NOMO-1 treated with DMSO at 0.1 percent for 48 hours (cell line): ENCODE results near the gene PIP4K2B.
"Not testable (repeated sequence)": the region's sequence is repeated elsewhere in the genome, so short reads cannot be mapped to it uniquely, and the experiment has no call there.

Experiments used
- DNase-seq: peaks from one replicate; lab custom pipeline; 2025; ENCODE audit not compliant: unreplicated experiment; lab: John Stamatoyannopoulos, UW

The PIP4K2B gene

DNA sequence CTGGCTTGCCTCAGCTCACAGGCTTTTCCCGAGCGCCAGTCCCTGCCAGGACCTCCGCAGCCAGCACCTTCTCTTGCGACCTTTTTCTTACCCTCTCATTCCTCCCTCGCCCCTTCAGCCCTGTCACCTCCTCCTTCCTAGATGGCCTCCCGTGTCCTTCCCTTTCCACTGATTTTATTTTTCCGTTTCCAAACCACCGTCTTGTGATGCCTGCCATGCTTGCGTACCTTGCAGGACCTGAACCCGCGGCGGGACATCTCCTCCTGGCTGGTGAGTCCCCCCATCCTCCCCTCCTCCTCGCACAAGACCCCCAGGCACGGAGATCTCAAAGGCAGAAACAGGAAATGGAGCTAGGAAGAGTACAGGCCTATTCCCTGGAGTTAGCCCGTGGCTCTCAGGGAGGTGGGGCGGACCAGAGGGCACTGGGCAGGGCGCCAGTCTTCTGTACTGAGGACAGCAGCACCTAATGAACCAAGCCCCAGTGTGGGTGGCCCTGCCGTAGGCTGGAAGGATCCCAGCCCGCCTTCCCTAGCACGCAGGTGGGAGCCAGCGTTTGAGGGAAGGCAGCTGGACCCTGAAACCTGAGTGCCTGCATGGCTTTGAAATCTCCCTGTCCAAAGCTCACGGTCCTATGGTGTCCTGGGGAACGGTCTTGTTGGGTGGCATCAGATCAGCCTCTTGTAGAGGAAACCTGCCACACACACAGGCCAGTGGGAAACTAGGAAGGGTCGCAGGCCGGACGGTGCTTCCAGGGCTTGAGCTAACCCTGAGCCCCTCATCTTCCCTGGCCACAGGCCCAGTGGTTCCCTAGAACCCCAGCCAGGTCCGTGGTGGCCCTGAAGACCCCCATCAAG lies 68.6 kb downstream of the PIP4K2B start:
- DNase-seq = peak; percentile 42

DNA sequence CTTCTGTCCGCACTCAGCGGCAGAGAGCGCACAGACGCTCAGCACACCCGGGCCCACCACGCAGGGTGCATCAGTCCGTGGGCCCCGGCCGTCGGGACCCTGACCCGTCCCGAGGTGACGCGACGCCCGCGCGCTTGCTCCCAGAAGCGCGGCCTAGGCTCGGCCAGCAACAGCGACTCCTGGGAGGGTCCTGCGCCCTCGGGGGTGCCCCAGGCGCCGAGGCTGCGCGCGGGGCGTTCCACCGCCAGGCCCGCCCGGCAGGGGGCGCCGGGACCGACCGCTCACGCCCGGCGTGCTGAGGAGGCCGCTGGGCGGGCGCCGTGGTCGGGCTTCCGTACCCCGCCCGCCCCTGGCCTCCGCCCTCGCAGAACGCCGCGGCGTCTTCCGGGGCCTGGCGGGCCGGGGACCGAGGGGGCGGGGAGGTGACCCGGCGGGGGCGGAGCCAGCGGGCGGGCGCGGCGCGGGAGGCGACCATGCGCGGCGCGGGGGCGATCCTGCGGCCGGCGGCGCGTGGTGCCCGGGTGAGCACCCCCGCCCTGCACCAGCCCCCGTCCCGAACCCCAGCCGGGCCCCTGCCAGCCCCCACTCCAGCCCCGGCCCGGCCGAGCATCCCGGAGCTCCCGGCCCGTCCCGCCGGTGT lies 69.3 kb downstream of the PIP4K2B start, which contains the start of gene CISD3:
Gene CISD3 (plus strand): TSS at position 456 of the 640 bp plus-strand sequence. CDS start 18 bp downstream, at position 474.
- peak; percentile 86 for DNase-seq

DNA sequence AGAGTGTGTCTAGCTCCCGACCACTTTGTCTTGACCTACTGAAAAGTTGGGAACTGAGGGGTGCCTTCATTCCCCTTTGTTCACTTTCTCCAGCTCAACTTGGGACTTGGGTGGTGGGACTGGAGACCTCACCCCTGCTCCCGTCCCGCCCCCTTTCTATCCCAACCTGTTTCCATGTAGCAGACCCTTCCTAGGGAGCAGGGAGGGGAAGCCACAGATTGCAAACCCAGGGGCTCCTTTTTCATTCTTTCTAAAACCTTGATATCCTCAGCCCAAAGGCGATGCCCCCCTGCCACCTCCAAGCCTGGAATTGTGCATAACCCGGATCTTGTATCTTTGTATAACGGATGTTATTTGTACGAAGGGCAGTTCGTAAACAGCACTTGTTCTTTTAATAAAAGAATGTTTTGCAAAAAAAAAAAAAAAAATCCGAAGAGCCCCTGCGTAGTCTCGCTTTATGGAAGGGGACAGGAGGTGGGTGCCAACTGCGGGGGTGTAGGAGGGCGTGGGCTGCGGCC lies 69.9 kb downstream of the PIP4K2B start:
- DNase-seq = no peak

DNA sequence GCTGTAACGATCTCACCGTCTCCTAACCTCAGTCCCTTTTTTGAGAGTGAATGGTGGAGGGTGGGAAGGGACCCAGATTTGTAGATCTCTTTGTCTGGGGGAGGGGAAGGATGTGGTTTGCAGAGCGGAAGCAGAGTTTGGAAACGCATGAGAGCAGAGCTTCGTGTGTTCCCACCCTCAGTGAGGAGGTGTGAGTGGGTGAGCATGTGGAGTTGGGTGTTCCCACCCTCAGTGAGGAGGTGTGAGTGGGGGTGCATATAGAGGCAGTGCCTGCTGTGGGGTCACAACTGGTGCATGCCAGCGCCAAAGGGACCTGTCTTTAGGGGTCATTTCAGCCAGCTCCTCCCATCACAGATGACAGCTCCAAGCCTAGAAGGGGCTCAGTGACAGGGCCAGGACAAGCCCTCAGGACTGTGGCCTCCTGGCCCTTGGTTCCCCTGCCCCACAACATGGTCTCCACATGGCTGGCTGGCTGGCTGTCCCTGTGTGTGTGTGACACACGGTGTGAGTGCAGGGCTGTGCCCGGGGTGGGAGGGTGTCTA lies 71.0 kb downstream of the PIP4K2B start:
- DNase-seq = peak; percentile 24

DNA sequence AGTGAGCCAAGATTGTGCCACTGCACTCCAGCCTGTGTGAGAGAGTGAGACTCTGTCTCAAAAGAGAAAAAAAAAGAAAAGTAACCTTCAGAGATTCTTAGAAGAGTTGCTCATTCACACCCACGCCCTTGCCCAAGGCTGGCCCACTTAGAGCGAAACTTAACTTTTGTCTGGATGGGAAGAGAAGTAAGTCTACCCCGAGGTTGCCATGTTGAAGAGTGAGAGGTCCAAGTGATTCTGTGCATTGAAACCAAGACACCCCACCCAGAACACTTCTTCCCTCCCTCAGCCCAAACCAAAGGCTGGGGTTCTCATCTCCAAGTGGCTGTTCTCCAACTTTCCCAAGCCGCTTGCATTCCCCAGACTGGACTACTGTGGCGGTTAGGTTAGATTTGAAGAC lies 71.6 kb downstream of the PIP4K2B start:
- no peak for DNase-seq

DNA sequence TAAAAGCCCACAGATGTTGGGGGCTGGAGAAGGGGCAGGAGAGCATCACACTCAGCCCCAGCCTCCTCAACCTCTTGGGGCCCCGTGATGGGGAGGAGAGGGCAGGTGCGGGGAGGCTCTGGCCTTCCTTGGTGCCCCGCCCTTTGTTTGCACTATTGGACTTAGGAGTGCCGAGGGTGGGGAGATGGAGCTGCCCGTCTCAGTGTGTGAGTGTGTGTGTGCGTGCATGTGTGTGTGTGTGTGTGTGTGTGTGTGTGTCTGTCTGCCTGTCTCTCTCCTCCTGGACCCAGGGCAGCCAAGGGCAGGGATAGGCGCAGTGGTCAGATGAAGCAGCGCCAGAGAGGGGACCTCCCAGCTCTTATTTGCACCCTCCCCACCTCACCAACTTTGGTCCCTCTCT lies 73.2 kb downstream of the PIP4K2B start:
- not testable (repeated sequence) for DNase-seq

DNA sequence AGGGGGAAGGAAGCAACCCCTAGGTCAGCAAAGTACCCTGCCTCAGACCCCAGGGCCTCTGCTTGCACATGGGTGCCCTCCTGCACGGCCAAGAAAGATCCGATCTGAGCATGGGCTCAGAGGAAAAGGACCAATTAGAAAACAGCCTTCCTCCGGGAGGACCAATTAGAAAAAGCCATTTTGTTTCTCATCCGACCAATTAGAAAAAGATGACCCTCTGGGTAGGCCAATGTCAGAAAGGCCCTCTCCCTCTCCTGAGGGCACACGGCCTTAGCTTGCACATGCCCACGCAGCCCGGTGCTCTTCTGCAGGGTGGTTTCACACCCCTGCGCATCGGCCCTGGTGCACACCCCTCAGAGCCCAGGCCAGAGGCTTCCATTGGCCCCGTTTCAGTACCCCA lies 74.3 kb downstream of the PIP4K2B start:
- DNase-seq = no peak

DNA sequence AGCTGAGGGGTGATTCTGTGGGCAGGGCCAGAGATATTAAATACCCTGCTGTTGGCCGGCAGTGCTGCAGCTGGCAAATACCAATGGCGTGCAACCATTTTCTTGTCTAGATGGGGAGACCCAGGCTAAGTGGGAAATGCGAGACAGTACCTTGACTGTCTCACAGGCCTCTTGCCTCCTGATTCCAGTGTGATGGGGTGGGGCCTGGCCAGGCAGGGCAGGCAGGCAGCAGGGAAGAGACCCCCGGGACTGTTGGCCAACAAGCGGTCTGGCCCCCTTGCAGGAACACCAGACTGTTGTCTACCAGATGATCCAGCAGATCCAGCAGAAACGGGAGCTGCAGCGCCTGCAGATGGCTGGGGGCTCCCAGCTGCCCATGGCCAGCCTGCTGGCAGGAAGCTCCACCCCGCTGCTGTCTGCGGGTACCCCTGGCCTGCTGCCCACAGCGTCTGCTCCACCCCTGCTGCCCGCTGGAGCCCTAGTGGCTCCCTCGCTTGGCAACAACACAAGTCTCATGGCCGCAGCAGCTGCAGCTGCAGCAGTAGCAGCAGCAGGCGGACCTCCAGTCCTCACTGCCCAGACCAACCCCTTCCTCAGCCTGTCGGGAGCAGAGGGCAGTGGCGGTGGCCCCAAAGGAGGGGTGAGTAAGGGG lies 74.9 kb downstream of the PIP4K2B start:
- DNase-seq = no peak

DNA sequence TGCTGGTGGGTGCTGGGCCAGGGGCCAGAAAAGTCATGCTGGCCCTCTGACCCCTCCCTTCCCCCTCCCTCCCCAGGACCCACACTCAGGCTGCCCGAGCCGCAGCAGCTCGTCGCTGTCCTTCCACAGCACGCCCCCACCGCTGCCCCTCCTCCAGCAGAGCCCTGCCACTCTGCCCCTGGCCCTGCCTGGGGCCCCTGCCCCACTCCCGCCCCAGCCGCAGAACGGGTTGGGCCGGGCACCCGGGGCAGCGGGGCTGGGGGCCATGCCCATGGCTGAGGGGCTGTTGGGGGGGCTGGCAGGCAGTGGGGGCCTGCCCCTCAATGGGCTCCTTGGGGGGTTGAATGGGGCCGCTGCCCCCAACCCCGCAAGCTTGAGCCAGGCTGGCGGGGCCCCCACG lies 77.6 kb downstream of the PIP4K2B start:
- DNase-seq = no peak

DNA sequence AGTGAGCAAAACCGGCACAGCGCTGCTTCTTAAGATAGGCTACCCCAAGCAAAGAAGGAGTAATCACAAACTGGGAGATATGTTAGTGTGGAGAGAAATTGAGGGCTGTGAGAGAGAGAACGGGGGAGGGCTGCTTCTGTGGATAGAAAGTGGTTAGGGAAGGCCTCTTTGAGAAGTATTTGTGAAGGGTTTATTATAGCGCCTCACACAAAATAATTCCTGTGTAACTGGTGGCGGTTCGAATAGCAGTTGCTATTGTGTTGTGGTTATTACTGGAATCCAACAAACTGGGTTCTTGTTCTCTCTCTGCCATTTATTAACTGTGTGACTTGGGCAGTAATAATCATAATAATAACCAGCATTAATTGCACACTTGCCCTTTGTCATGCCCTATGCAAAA lies 78.4 kb downstream of the PIP4K2B start:
- no peak for DNase-seq

DNA sequence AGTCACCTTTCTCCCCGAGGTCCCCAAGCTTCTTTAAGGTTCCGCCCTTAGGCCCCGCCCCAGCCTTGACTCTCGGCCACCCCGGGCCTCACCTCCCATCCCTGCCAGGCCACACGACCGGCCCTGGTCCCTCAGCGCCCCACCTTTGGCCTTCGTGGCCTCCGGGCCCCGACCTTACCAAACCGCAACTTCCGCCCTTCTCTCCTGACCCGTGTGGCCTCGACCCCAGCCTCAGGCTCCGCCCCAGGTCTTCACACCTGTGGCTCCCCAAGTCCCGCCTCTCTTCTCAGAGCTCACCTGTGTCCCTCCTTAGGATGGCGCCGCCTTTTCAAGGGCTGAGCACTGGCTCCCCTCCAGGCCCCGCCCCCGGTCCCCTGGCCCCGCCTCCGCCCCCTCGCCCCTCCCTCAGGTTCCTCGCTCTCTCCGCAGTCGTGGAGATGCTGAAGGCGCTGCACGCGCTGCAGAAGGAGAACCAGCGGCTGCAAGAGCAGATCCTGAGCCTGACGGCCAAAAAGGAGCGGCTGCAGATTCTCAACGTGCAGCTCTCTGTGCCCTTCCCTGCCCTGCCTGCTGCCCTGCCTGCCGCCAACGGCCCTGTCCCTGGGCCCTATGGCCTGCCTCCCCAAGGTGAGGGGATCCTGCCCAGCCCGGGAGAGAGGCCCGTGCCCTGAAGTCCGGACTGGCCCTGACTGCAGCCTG lies 79.3 kb downstream of the PIP4K2B start:
- no peak for DNase-seq

DNA sequence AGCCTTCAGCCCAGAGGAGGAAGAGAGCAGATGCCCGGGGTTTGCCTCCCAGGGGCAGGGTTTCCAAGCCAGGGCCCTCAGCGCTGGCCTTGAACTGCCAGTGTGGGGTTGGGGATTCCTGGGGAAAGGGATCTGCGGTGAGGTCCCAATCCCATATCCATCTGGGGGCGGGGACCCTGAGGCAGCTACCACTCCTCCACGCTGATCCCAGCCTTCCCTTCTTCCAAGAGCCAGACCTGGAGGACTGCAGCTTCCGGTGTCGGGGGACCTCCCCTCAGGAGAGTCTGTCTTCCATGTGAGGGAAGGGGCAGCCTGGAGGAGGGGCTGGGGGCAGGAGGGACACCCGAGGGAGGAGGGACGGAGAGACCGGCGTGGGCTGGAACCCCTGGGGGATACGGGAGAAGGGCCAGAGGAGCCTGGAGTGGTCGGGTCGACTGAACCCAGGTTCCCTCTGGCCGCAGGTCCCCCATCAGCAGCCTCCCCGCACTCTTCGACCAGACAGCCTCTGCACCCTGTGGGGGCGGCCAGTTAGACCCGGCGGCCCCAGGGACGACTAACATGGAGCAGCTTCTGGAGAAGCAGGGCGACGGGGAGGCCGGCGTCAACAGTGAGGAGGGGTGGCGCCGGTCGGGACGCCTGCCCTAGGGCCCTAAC lies 79.9 kb downstream of the PIP4K2B start:
- DNase-seq = no peak

DNA sequence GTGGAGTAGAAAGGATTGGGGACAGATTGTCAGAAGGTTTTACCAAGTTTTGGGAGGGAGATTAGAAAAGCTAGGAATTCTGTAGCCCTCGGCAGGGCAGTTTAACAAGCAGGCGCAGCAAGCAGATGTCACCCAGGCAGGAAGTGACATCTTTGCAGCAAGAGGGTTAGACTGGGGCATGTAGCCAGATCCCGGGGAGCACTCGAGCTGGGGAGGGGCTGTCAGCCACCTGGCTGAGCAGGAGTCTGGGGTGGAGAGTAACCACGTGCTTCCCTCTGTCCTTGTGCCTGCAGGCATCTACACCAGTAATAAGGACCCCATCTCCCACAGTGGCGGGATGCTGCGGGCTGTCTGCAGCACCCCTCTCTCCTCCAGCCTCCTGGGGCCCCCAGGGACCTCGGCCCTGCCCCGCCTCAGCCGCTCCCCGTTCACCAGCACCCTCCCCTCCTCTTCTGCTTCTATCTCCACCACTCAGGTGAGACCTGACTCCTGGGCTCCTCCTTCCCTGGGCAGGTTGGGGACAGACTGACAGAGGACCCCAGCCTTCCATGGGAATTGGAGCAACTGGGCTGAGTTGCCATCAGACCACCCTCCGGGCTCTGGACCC lies 82.1 kb downstream of the PIP4K2B start:
- no peak for DNase-seq

DNA sequence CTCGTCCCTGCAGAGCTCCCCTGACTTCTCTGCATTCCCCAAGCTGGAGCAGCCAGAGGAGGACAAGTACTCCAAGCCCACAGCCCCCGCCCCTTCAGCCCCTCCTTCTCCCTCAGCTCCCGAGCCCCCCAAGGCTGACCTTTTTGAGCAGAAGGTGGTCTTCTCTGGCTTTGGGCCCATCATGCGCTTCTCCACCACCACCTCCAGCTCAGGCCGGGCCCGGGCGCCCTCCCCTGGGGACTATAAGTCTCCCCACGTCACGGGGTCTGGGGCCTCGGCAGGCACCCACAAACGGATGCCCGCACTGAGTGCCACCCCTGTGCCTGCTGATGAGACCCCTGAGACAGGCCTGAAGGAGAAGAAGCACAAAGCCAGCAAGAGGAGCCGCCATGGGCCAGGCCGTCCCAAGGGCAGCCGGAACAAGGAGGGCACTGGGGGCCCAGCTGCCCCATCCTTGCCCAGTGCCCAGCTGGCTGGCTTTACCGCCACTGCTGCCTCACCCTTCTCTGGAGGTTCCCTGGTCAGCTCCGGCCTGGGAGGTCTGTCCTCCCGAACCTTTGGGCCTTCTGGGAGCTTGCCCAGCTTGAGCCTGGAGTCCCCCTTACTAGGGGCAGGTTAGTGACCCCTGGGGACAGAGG lies 82.9 kb downstream of the PIP4K2B start:
- no peak for DNase-seq
